GM12892 (cell line): Measurements from ENCODE around the gene DOCK9.

Experiments used
- POLR2A ChIP-seq: IDR thresholded peaks from 2 replicates; pipeline ENCODE4 v1.6.1; 2011; ENCODE audit warnings: low read depth, low read length, control low read depth
- POLR2AphosphoS5 ChIP-seq: IDR thresholded peaks from 2 replicates; pipeline ENCODE4 v1.6.1; 2011; ENCODE audit warnings: low read depth, low read length, control low read depth
- TAF1 ChIP-seq: IDR thresholded peaks from 2 replicates; pipeline ENCODE4 v1.6.1; 2011; ENCODE audit warnings: low read depth, mild to moderate bottlenecking, control low read depth, low read length, borderline replicate concordance

- TF ChIP-seq POLR2A (no peak), POLR2AphosphoS5 (no peak), TAF1 (no peak)
These were observed 87.7 kb downstream of the DOCK9 start for GRCh38 chr13:98890186-98890585.
